AG04450 (cell line): Measurements from ENCODE around the gene FAXDC2. TPM values are rescaled to one million over a fixed set of nuclear protein-coding genes. Genes with fewer than 3 reads are reported as not detected.

Experiments
- CTCF ChIA-PET: fragments of 300-600, 350-600 bp; formaldehyde crosslinking; extraction: SDS; loops from one replicate; lab custom pipeline; 2022; ENCODE audit warnings: antibody characterized with exemption, inconsistent platforms; lab: Charles Lee
- POLR2A ChIA-PET: fragments of 350-600 bp; formaldehyde crosslinking; extraction: SDS; loops from one replicate; lab custom pipeline; 2021; ENCODE audit warnings: antibody characterized with exemption, inconsistent platforms; lab: Yijun Ruan, JAX
- DNase-seq: peaks from one replicate; pipeline ENCODE4 v3.0.0-alpha.2; 2011; ENCODE audit warnings: low read depth, low spot score
- H3K27ac ChIP-seq: one replicate; pipeline ENCODE4 v1.5.1; 2012; ENCODE audit warnings: low read depth, low read length, control low read depth
- H3K27me3 ChIP-seq: one replicate; pipeline ENCODE4 v1.6.0; 2012; ENCODE audit warnings: low read length; ENCODE audit not compliant: control insufficient read depth, insufficient read depth
- H3K4me3 ChIP-seq: 2 replicates; pipeline ENCODE4 v1.5.1; 2011; ENCODE audit warnings: mild to moderate bottlenecking, low read depth, low read length, control low read depth
- H3K9me3 ChIP-seq: 2 replicates; pipeline ENCODE4 v1.5.1; 2012; ENCODE audit warnings: low read length; ENCODE audit not compliant: control insufficient read depth, insufficient read depth
- polyA plus RNA-seq: library from polyadenylated mRNA; depleted of rRNA; stranded (reverse); fragments of >200 nt; gene quantifications from 2 replicates; pipeline ENCODE4 v1.2.3, GENCODE V29; 2011
- TF ChIP-seq, protein P1 (sequence below): IDR thresholded peaks from 2 replicates; pipeline ENCODE4 v1.5.1; 2011; ENCODE audit warnings: low read depth, low read length, control low read depth, inconsistent platforms

Gene FAXDC2
- polyA plus RNA-seq, 1 experiment: 21.1 TPM

DNA sequence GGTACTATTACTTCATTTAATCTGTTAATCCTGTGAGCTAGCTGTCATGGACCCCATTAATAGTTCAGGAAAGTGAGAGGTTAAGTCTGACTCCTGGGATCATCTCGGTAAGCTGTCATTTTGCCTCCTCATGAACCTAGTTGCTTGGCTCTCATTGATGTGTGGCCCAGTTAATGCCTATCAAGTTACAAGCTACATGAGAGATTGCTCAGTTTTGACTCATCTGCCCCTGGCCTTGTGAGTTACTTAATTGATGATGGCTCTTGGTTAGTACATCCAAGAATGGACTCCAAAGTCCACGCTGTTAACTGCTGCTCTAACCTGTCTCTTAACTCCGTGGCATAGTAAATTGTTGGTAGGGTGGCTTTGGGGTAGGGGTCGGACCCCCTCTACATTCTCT lies 71.3 kb downstream of the FAXDC2 start:
- CTCF ChIA-PET: interaction anchor here (0.7 kb wide), 1 partner anchor 129 kb away, joined by 3 read pairs; no protein-coding TSS in a partner anchor
- Histone ChIP-seq H3K27ac (no peak overlapping the region), H3K4me3 (no peak overlapping the region), H3K9me3 (no peaks in the 10 kb centered on the region), H3K27me3 (no peaks in the 10 kb centered on the region)
- DNase-seq: peak; percentile 69
- POLR2A ChIA-PET: interaction anchor here (2.0 kb wide), 1 partner anchor 15 kb away, joined by 5 read pairs; no protein-coding TSS in a partner anchor
- TF ChIP-seq, protein P1, sequence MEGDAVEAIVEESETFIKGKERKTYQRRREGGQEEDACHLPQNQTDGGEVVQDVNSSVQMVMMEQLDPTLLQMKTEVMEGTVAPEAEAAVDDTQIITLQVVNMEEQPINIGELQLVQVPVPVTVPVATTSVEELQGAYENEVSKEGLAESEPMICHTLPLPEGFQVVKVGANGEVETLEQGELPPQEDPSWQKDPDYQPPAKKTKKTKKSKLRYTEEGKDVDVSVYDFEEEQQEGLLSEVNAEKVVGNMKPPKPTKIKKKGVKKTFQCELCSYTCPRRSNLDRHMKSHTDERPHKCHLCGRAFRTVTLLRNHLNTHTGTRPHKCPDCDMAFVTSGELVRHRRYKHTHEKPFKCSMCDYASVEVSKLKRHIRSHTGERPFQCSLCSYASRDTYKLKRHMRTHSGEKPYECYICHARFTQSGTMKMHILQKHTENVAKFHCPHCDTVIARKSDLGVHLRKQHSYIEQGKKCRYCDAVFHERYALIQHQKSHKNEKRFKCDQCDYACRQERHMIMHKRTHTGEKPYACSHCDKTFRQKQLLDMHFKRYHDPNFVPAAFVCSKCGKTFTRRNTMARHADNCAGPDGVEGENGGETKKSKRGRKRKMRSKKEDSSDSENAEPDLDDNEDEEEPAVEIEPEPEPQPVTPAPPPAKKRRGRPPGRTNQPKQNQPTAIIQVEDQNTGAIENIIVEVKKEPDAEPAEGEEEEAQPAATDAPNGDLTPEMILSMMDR: no peak

GRCh38 chr5:154778534-154778933 lies 71.9 kb downstream of the FAXDC2 start:
- CTCF ChIA-PET: interaction anchor here (0.6 to 0.7 kb wide), 2 partner anchors 128 to 1953 kb away, joined by 3 read pairs; no protein-coding TSS in a partner anchor
- DNase-seq: no peak
- no peak overlapping the region for H3K4me3 ChIP-seq
- H3K9me3 ChIP-seq: no peaks in the 10 kb centered on the region
- TF ChIP-seq, protein P1: no peak
- no peaks in the 10 kb centered on the region for H3K27me3 ChIP-seq
- no peak overlapping the region for H3K27ac ChIP-seq
- POLR2A ChIA-PET: interaction anchor here (2.0 kb wide), 1 partner anchor 16 kb away, joined by 5 read pairs; no protein-coding TSS in a partner anchor

- Histone ChIP-seq H3K4me3 (no peak overlapping the region), H3K9me3 (no peaks in the 10 kb centered on the region), H3K27ac (peak overlapping the region; percentile 31), H3K27me3 (no peaks in the 10 kb centered on the region)
- CTCF ChIA-PET: no interaction called here
- TF ChIP-seq, protein P1: no peak
- POLR2A ChIA-PET: no interaction called here
- no peak for DNase-seq
These were observed 74.2 kb downstream of the FAXDC2 start for GRCh38 chr5:154776167-154776566.

- H3K9me3 ChIP-seq: no peaks in the 10 kb centered on the region
- H3K27me3 ChIP-seq: no peaks in the 10 kb centered on the region
- CTCF ChIA-PET: interaction anchor here (0.6 kb wide), 2 partner anchors 118 to 123 kb away, joined by 3 read pairs; no protein-coding TSS in a partner anchor
- no peak overlapping the region for H3K4me3 ChIP-seq
- no peak overlapping the region for H3K27ac ChIP-seq
- no peak for DNase-seq
- TF ChIP-seq, protein P1: no peak
- POLR2A ChIA-PET: no interaction called here
These were observed 77.1 kb downstream of the FAXDC2 start for GRCh38 chr5:154773326-154773725.

- DNase-seq: peak; percentile 73
- TF ChIP-seq, protein P1: peak; percentile 23; the same call in 1 of the 2 replicates
- ChIA-PET CTCF (interaction anchor here (0.8 to 2.3 kb wide), 2 partner anchors 18 to 122 kb away, joined by 3 to 11 read pairs; no protein-coding TSS in a partner anchor), POLR2A (interaction anchor here (1.0 kb wide), 1 partner anchor 9 kb away, joined by 3 read pairs; no protein-coding TSS in a partner anchor)
- Histone ChIP-seq H3K9me3 (no peaks in the 10 kb centered on the region), H3K27me3 (no peaks in the 10 kb centered on the region), H3K27ac (peak overlapping the region; percentile 80), H3K4me3 (peak overlapping the region; percentile 41)
These were observed 79.0 kb downstream of the FAXDC2 start for GRCh38 chr5:154771383-154771901.
